GM18873 (cell line): ENCODE measurements around the gene ZNF565.
"Not testable (repeated sequence)": the region's sequence is repeated elsewhere in the genome, so short reads cannot be mapped to it uniquely, and the experiment has no call there.

Experiments used
- ATAC-seq: cut with Tn5 transposase; IDR thresholded peaks from one replicate; pipeline ENCODE4 v1.9.1; 2021; ENCODE audit warnings: mild to moderate bottlenecking, moderate library complexity, moderate number of reproducible peaks; ENCODE audit not compliant: unreplicated experiment, low FRiP score

Gene ZNF565

GRCh38 chr19:36214386-36215275 is at the start of gene ZNF565, which contains the start of gene ZNF146:
ZNF565 (minus strand) TSS chr19:36214665; CDS start chr19:36201985, 12,680 bp downstream.
ZNF146 (plus strand) TSS chr19:36215106; CDS start chr19:36236441, 21,335 bp downstream.
- ATAC-seq: peak; percentile 76

DNA sequence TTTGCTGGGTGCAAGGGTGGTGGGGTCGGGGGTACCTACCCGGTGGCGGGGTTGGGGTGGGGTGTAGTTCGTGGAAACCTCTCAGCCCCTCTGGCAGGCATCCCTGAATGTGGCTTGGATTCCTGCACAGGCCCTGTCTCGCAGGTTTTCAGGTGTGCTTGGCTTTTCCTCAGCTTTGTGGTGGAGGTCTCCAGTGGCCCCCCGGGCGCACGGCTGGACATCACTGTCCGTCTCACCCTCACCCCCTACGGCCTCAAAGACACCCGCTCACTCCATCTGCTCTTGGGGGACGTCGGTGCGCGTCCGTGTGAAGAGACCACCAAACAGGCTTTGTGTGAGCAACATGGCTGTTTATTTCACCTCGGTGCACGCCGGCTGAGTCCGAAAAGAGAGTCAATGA is 44.7 kb upstream of the ZNF565 start:
- no peak for ATAC-seq

- no peak for ATAC-seq
These were observed 43.8 kb upstream of the ZNF565 start for GRCh38 chr19:36258028-36258875.

GRCh38 chr19:36257520-36257876 is 43.0 kb upstream of the ZNF565 start:
- no peak for ATAC-seq

DNA sequence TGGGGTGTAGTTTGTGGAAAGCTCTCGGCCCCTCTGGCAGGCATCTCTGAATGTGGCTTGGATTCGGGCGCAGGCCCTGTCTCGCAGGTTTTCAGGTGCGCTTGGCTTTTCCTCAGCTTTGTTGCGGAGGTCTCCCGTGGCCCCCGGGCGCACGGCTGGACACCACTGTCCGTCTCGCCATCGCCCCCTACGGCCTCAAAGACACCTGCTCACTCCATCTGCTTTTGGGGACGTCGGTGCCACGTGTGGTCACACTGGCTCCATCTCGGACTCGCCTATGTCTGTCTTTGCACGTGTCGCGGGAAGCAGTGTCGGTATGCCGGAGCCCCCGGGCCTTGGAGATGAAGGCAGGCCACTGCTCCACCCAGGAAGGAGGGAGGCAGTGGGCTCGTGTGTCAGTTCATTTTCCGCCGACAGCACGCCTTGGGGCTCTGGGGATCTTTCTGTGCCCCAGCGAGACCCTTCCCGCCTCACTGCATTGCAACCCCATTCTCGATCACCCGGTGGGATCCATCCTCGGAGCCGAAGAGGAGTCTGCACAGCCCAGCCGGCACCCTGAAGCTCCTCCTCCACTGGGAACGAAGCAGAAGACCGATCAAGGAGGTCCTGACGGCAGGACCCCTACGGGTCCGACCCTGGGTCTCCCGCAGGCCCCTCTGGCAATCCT is 42.5 kb upstream of the ZNF565 start:
- no peak for ATAC-seq

GRCh38 chr19:36256064-36256463 is 41.6 kb upstream of the ZNF565 start:
- no peak for ATAC-seq

DNA sequence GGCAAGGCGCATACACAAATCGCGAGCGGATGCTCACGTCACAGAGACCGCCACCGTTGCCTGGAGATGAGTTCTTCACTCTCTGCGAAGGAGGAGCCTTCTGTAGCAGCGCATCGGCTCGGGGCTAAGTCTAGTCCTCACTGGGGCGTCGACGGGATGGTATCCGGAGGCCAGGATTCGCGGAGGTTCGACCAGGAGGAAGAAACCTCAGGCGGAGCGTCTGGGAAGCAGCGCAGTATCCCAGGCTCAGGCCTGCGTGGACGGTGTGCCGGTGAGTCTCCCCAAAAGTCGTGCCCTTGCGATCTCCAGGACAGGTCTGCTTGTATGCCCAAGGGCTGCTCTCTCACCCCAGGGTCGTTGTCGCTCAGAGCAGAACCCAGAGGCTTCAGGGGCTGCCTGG is 40.9 kb upstream of the ZNF565 start:
- no peak for ATAC-seq

- no peak for ATAC-seq
These were observed 40.4 kb upstream of the ZNF565 start for GRCh38 chr19:36254848-36255247.

- no peak for ATAC-seq
These were observed 37.6 kb upstream of the ZNF565 start for GRCh38 chr19:36252047-36252446.

GRCh38 chr19:36246006-36246481 is 31.6 kb upstream of the ZNF565 start:
- no peak for ATAC-seq

DNA sequence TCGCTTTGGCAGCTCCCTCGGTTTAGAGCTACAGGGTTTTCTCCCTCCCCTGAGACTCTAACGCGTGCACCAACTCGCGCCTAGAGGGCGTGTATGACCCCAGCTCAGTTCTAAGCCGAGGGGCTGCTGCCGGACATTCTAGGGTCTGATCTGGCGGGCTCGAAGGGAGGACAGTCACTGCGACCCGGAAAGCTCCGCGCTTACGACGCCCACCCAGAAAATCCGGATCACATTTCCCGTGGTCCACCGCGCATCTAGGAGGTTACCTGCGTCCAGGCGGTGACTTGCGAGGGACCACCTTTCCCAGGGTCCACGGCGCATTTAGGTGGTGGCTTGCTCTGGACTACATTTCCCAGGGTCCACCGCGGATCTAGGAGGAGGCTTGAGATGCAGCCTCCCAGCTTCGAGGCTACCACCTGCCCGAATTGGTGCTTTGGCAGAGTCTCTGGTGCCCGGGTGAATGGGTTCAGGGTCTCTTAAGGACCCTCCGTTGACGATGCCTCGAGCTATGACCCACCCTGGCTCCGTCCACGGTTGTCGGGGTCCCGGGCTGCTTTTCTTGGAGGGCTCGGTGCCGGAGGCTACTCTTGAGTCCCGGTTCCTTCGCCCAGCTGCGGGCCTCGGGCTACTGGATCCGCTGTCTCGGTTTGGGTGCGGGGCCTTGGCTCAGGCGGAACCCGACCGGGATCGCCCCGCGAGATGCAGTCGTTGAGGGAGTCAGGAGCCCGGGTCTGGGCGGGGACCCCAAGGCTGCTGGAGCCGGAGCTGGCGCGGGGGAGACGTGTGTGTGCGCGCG is 30.9 kb upstream of the ZNF565 start:
- ATAC-seq: no peak

DNA sequence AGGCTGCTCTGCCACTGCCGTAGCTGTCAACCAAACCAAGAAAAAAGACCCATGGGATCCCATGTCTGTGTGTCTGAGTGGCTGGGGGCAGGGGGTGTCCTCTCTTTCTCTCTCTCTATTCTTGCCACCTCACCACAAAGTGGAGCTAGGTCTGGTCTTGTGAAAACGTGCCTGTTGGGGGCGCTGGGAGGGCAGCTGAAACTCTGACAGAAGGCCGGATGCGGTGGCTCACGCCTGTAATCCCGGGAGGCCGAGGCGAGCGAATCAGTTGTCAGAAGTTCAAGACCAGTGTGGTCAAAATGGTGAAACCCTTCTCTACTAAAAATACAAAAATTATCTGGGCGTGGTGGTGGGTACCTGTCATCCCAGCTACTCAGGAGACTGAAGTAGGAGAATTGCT is 29.6 kb upstream of the ZNF565 start:
- ATAC-seq: no peak

DNA sequence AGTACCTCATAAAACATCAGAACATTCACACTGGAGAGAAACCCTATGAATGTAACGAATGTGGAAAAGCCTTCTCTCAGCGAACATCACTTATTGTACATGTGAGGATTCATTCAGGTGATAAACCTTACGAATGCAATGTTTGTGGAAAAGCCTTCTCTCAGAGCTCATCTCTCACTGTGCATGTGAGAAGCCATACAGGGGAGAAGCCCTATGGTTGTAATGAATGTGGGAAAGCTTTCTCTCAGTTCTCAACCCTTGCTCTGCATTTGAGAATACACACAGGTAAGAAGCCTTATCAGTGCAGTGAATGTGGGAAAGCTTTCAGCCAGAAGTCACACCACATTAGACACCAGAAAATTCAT is 22.5 kb upstream of the ZNF565 start:
- ATAC-seq: no peak

GRCh38 chr19:36236304-36236945 is 22.0 kb upstream of the ZNF565 start:
- ATAC-seq: no peak

DNA sequence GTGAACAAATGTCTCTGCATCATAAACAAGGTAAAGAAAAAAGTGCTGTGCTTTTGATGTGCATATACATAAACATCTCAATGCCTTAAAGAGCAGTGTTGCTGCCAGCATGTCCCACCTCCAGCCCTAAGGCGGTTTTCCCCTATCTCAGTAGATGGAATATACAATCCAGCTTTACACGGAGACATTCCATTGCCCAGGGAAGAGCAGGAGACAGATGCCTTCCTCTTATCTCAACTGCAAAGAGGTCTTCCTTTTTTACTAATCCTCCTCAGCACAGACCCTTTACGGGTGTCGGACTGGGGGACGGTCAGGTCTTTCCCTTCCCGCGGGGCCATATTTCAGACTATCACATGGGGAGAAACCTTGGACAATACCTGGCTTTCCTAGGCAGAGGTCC is 19.2 kb upstream of the ZNF565 start:
- not testable (repeated sequence) for ATAC-seq

- no peak for ATAC-seq
These were observed 10.9 kb upstream of the ZNF565 start for GRCh38 chr19:36225219-36225892.

- ATAC-seq: no peak
These were observed 8.0 kb upstream of the ZNF565 start for GRCh38 chr19:36222503-36222902.

DNA sequence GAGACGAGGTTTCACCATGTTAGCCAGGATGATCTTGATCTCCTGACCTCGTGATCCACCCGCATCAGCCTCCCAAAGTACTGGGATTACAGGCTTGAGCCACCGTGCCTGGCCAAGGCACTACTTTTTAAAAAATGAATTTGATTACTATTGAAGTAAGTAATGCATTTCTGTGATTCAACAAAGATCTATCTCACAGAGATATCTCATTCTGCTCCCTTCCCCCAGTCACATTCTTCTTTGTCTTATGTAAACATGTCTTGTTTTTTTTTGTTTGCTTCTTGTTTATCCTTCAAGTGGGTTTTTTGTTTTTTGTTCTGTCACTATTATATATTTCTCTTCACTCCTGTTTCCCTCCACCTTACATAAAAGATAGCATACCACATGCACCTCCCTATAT is 7.0 kb upstream of the ZNF565 start:
- no peak for ATAC-seq
